Endothelial cell (in vitro differentiated cells): ENCODE results near the gene EML5. TPM values are rescaled to one million over a fixed set of nuclear protein-coding genes. Genes with fewer than 3 reads are reported as not detected.

ENCODE experiments used
- DNase-seq: peaks from one replicate; pipeline ENCODE4 v3.0.0; 2021; ENCODE audit warnings: low spot score
- H3K27ac Mint-ChIP-seq: one replicate; pipeline ENCODE4 v1.8.0; 2021; ENCODE audit warnings: mixed read lengths, inconsistent platforms; ENCODE audit not compliant: unreplicated experiment
- H3K27me3 Mint-ChIP-seq: one replicate; pipeline ENCODE4 v1.8.0; 2021; ENCODE audit warnings: mild to moderate bottlenecking, moderate library complexity, mixed read lengths, inconsistent platforms; ENCODE audit not compliant: unreplicated experiment
- H3K36me3 Mint-ChIP-seq: one replicate; pipeline ENCODE4 v1.8.0; 2021; ENCODE audit warnings: mild to moderate bottlenecking, low read depth, mixed read lengths, inconsistent platforms; ENCODE audit not compliant: unreplicated experiment
- H3K4me1 Mint-ChIP-seq: one replicate; pipeline ENCODE4 v1.8.0; 2021; ENCODE audit warnings: mild to moderate bottlenecking, mixed read lengths, inconsistent platforms; ENCODE audit not compliant: unreplicated experiment
- H3K4me3 Mint-ChIP-seq: one replicate; pipeline ENCODE4 v1.8.0; 2021; ENCODE audit warnings: mild to moderate bottlenecking, mixed read lengths, inconsistent platforms; ENCODE audit not compliant: unreplicated experiment
- H3K9me3 Mint-ChIP-seq: one replicate; pipeline ENCODE4 v1.8.0; 2021; ENCODE audit warnings: mixed read lengths, inconsistent platforms; ENCODE audit not compliant: unreplicated experiment
- CTCF ChIP-seq: fragments of 200-600 bp; sonication (generic); IDR thresholded peaks from one replicate; pipeline ENCODE4 v1.5.0; 2021; ENCODE audit warnings: antibody characterized with exemption; ENCODE audit not compliant: unreplicated experiment
- total RNA-seq: library from RNA; stranded (reverse); fragmentation: NEBNext Ultra II Directional; extraction: Animal tissue kit (Norgen Biotek cat#: 25700); gene quantifications from one replicate; pipeline ENCODE4 v1.2.1, GENCODE V29; 2021; ENCODE audit not compliant: unreplicated experiment

The EML5 gene
- total RNA-seq, 1 donor from 2014 or later = 0.13 TPM

- H3K36me3 Mint-ChIP-seq = no peaks in the 10 kb centered on the region
- no peak overlapping the region for H3K4me3 Mint-ChIP-seq
- DNase-seq = no peak
- H3K27ac Mint-ChIP-seq = no peak overlapping the region
- H3K27me3 Mint-ChIP-seq = no peaks in the 10 kb centered on the region
- peaks cover 4% of the 10 kb centered on the region for H3K4me1 Mint-ChIP-seq
- no peaks in the 10 kb centered on the region for H3K9me3 Mint-ChIP-seq
- no peak for TF ChIP-seq CTCF
Observed at GRCh38 chr14:88632512-88632911, 160.2 kb downstream of the EML5 start.

GRCh38 chr14:88631091-88631490 is 161.7 kb downstream of the EML5 start:
- Mint-ChIP-seq H3K4me1 (peaks cover 4% of the 10 kb centered on the region), H3K36me3 (no peaks in the 10 kb centered on the region), H3K27me3 (peaks cover 2% of the 10 kb centered on the region), H3K27ac (no peak overlapping the region), H3K9me3 (no peaks in the 10 kb centered on the region), H3K4me3 (no peak overlapping the region)
- DNase-seq = no peak
- TF ChIP-seq CTCF = no peak

- Mint-ChIP-seq H3K9me3 (no peaks in the 10 kb centered on the region), H3K27ac (no peak overlapping the region), H3K4me1 (peaks cover 4% of the 10 kb centered on the region), H3K36me3 (no peaks in the 10 kb centered on the region), H3K27me3 (peaks cover 2% of the 10 kb centered on the region), H3K4me3 (no peak overlapping the region)
- no peak for DNase-seq
- TF ChIP-seq CTCF = no peak
Observed at GRCh38 chr14:88630565-88630964, 162.2 kb downstream of the EML5 start.

GRCh38 chr14:88628462-88628861 is 164.3 kb downstream of the EML5 start:
- H3K4me1 Mint-ChIP-seq = no peaks in the 10 kb centered on the region
- DNase-seq = no peak
- H3K27me3 Mint-ChIP-seq = peaks cover 2% of the 10 kb centered on the region
- no peak overlapping the region for H3K4me3 Mint-ChIP-seq
- no peaks in the 10 kb centered on the region for H3K9me3 Mint-ChIP-seq
- no peak overlapping the region for H3K27ac Mint-ChIP-seq
- H3K36me3 Mint-ChIP-seq = no peaks in the 10 kb centered on the region
- no peak for TF ChIP-seq CTCF

- Mint-ChIP-seq H3K4me3 (no peak overlapping the region), H3K27ac (no peak overlapping the region), H3K36me3 (no peaks in the 10 kb centered on the region), H3K27me3 (peaks cover 2% of the 10 kb centered on the region), H3K9me3 (no peaks in the 10 kb centered on the region), H3K4me1 (no peaks in the 10 kb centered on the region)
- TF ChIP-seq CTCF = no peak
- no peak for DNase-seq
Observed at GRCh38 chr14:88628033-88628432, 164.7 kb downstream of the EML5 start.
